Measurements from ENCODE around the gene UNC5CL.

The UNC5CL gene

DNA sequence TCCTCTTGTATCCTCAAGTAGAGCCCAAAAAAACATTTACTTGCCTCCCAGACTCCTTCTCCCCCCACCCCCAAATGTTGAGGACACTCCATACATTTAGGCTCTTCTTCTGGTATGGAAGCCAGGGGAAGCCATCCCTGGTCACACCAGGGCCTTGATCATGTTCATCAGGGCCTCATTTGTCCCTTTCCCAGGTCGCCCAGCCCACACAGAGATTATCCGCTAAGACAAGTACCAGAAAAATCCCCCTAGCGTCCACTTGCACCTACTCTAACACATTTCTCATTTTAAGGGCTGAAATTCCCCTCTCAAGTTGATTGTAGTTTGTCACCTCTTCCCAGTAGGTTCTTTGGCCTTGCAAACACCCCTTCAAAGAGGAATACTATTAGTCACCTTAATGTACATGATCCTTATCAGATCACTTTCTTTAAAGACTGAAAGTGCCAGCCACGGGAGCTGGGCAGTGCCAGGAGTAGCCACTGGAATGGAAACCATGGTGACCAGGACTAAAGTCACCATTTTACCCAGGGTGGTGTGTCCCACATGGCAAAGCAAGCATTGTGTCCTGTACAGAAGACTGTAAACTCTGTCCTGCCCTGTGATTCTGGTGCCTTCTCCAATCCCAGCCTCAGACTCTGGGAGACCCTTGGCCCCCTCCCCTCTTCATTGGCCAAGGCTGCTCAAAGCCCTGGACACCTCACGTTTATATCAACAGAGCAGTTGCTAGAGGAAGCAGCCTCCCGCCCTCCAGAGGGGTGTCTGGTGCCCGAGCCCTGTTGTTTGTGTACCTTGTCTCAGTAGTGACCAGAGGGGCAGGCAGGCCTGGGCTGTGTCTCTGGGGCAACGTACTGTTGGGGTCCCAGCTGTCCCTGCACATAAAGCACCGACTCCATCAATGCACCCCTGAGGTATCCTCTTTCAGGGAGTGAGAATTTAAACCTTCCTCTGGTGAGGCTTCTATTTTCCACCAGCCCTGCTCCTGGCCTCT is 9.0 kb upstream of the UNC5CL start:
- Histone ChIP-seq H3K36me3 (ENCODE audit: control insufficient read depth, insufficient read depth, low read length) (no peaks in the 10 kb centered on the region), H3K27me3 (replicated peaks; ENCODE audit: control insufficient read depth, insufficient read depth, low read length) (no peaks in the 10 kb centered on the region), H3K4me3 (replicated peaks; ENCODE audit: low read depth, low read length) (no peak overlapping the region)
- no peak for DNase-seq (ENCODE audit: extremely low read depth, insufficient read length)
- TF ChIP-seq, protein P1, sequence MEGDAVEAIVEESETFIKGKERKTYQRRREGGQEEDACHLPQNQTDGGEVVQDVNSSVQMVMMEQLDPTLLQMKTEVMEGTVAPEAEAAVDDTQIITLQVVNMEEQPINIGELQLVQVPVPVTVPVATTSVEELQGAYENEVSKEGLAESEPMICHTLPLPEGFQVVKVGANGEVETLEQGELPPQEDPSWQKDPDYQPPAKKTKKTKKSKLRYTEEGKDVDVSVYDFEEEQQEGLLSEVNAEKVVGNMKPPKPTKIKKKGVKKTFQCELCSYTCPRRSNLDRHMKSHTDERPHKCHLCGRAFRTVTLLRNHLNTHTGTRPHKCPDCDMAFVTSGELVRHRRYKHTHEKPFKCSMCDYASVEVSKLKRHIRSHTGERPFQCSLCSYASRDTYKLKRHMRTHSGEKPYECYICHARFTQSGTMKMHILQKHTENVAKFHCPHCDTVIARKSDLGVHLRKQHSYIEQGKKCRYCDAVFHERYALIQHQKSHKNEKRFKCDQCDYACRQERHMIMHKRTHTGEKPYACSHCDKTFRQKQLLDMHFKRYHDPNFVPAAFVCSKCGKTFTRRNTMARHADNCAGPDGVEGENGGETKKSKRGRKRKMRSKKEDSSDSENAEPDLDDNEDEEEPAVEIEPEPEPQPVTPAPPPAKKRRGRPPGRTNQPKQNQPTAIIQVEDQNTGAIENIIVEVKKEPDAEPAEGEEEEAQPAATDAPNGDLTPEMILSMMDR (IDR thresholded peaks at IDR 0.05; ENCODE audit: insufficient read depth, low read length, poor library complexity, severe bottlenecking) = no peak

DNA sequence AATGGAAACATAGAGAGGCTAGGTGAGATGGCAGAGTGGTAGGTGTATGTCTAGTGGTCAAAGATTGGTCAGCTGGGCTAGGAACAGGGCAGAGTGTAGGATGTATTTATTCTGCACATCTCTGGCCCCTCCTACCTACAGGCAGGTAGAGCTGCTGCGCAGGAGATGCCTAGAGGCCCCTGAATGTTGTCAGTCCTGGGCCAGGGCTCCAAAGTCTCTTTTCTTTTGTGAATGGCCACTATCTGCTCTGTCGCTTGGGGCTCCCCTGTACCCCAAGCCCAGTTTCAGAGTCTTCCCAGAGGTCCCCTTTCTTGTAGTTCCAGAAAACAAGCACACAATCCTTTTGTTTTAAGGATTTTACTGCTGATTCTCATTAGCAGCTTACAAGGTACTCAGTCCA is 8.3 kb upstream of the UNC5CL start:
- no peaks in the 10 kb centered on the region for H3K27me3 ChIP-seq (replicated peaks; ENCODE audit: control insufficient read depth, insufficient read depth, low read length)
- no peak overlapping the region for H3K4me3 ChIP-seq (replicated peaks; ENCODE audit: low read depth, low read length)
- DNase-seq (ENCODE audit: extremely low read depth, insufficient read length) = no peak
- no peaks in the 10 kb centered on the region for H3K36me3 ChIP-seq (ENCODE audit: control insufficient read depth, insufficient read depth, low read length)
- TF ChIP-seq, protein P1 (IDR thresholded peaks at IDR 0.05; ENCODE audit: insufficient read depth, low read length, poor library complexity, severe bottlenecking) = no peak

DNA sequence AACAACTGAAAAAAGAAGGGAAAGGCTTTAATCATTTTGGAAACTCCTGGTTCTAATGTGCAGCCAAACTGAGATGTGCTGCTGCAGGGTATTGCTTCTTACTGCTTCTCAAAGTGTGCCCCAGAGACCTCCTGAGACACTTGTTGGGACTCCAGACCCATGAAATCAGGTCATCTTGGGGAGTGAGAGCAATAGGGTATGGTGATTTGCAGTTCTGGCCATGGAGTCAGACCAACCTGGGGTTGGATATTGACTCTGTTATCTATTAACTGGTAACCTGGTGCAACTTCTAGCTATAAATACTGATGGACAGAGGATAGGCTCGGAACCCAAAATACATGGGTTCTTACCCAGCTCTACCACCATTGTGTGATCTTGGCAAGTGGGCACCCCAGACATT is 7.1 kb upstream of the UNC5CL start:
- H3K27me3 ChIP-seq (replicated peaks; ENCODE audit: control insufficient read depth, insufficient read depth, low read length) = no peaks in the 10 kb centered on the region
- H3K4me3 ChIP-seq (replicated peaks; ENCODE audit: low read depth, low read length) = no peak overlapping the region
- no peaks in the 10 kb centered on the region for H3K36me3 ChIP-seq (ENCODE audit: control insufficient read depth, insufficient read depth, low read length)
- TF ChIP-seq, protein P1 (IDR thresholded peaks at IDR 0.05; ENCODE audit: insufficient read depth, low read length, poor library complexity, severe bottlenecking) = no peak
- no peak for DNase-seq (ENCODE audit: extremely low read depth, insufficient read length)

DNA sequence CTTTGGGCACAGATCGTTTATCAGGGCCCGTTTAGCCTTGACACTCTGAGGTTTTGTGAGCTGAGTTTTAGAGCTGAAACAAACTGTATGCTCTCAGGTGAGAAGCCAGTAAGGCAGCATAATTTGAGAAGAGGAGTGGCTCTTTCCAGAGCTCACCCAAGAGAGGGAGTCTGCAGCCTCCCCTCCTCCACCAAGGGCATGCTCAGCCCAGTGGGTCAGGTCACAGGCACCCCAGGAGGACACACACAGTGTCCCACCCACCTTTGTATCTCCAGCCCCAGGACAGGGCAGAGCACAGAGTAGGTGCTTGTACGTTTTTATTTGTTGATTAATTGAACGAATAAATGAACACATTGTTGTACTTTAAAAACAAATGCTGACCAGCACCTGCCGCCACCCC is 6.6 kb upstream of the UNC5CL start:
- no peak overlapping the region for H3K4me3 ChIP-seq (replicated peaks; ENCODE audit: low read depth, low read length)
- TF ChIP-seq, protein P1 (IDR thresholded peaks at IDR 0.05; ENCODE audit: insufficient read depth, low read length, poor library complexity, severe bottlenecking) = no peak
- H3K27me3 ChIP-seq (replicated peaks; ENCODE audit: control insufficient read depth, insufficient read depth, low read length) = no peaks in the 10 kb centered on the region
- no peak for DNase-seq (ENCODE audit: extremely low read depth, insufficient read length)
- no peaks in the 10 kb centered on the region for H3K36me3 ChIP-seq (ENCODE audit: control insufficient read depth, insufficient read depth, low read length)

DNA sequence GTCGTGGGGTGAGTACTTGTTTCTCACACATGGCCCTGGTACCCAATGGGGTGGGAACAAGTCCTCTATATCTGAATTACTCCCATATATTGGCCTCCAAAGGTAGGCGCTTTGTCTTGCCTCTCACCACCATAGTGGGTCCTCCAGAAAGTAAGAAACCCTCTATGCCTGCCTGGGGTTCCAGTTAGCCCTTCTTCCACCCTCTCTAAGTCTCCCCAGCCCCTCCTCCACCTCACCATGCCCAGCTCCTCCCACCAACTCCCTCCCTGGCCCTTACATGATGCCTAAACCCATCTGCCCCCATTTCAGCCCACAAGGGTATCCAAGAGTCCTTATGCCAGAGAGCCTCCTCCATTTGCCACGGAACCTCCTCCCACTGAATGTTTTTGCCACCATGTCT is 4.1 kb upstream of the UNC5CL start:
- DNase-seq (ENCODE audit: extremely low read depth, insufficient read length) = no peak
- Histone ChIP-seq H3K4me3 (replicated peaks; ENCODE audit: low read depth, low read length) (no peak overlapping the region), H3K36me3 (ENCODE audit: control insufficient read depth, insufficient read depth, low read length) (no peaks in the 10 kb centered on the region), H3K27me3 (replicated peaks; ENCODE audit: control insufficient read depth, insufficient read depth, low read length) (no peaks in the 10 kb centered on the region)
- TF ChIP-seq, protein P1 (IDR thresholded peaks at IDR 0.05; ENCODE audit: insufficient read depth, low read length, poor library complexity, severe bottlenecking) = no peak

Measured in GM06990 (cell line).